ENCODE measurements around the gene CENATAC. TPM values are rescaled to one million over a fixed set of nuclear protein-coding genes. Genes with fewer than 3 reads are reported as not detected.
"Not testable (repeated sequence)": the region's sequence is repeated elsewhere in the genome, so short reads cannot be mapped to it uniquely, and the experiment has no call there.

CENATAC gene
- total RNA-seq = 10 to 100 TPM; 22.2 to 55.2 (median 30.8) TPM

GRCh38 chr11:118997627-118998387, at the start of gene CENATAC:
CENATAC (plus strand) TSS chr11:118998138; CDS start chr11:118998198, 60 bp downstream.
- TF ChIP-seq EP300 (IDR thresholded peaks at IDR 0.05) = no peak
- TF ChIP-seq POLR2AphosphoS5 (IDR thresholded peaks at IDR 0.05) = peak; percentile 94 to 95
- TF ChIP-seq POLR2A (IDR thresholded peaks at IDR 0.05; ENCODE audit: low read depth) = peak; percentile 67
- TF ChIP-seq CTCF (IDR thresholded peaks at IDR 0.05) = peak in 2 of 3 experiments; percentile 21 to 31
- Histone ChIP-seq H3K4me1 (peaks cover 13 to 41% (median 35%) of the 10 kb centered on the region in 4 donors), H3K4me3 (peak within 1 kb of the TSS; percentile 64 to 90 (median 80)), H3K9me3 (no peaks in the 10 kb centered on the region), H3K36me3 (peaks cover 15 to 37% (median 34%) of the 10 kb centered on the region in 4 donors), H3K27ac (replicated peaks in 1 of 4) (peak within 1 kb of the TSS; percentile 87 to 96 (median 88)), H3K27me3 (no peaks in the 10 kb centered on the region)
- DNase-seq (ENCODE audit: extremely low spot score) = peak; percentile 95
- intact Hi-C loops (cut with DNase I) = no loop called here
- WGBS = 0% methylated on average over 22 of the region's 54 CpGs

- no peaks in the 10 kb centered on the region for H3K36me3 ChIP-seq
- no peak for DNase-seq (ENCODE audit: extremely low spot score)
- H3K27me3 ChIP-seq = peaks cover 0 to 12% (median 0%) of the 10 kb centered on the region in 4 donors
- no peaks in the 10 kb centered on the region for H3K9me3 ChIP-seq
- no peak overlapping the region for H3K27ac ChIP-seq (replicated peaks in 1 of 4)
- WGBS = 40% methylated on average over 6 of the region's 6 CpGs
- H3K4me1 ChIP-seq = peaks cover 0 to 8% (median 7%) of the 10 kb centered on the region in 4 donors
- H3K4me3 ChIP-seq = no peak overlapping the region
- intact Hi-C loops (cut with DNase I) = no loop called here
- no peak for TF ChIP-seq POLR2AphosphoS5 (IDR thresholded peaks at IDR 0.05)
- TF ChIP-seq EP300 (IDR thresholded peaks at IDR 0.05) = no peak
- no peak for TF ChIP-seq POLR2A (IDR thresholded peaks at IDR 0.05; ENCODE audit: low read depth)
- no peak for TF ChIP-seq CTCF (IDR thresholded peaks at IDR 0.05)
Measured at GRCh38 chr11:118953265-118953664, 44.7 kb upstream of the CENATAC start.

- H3K36me3 ChIP-seq; DNase-seq (ENCODE audit: extremely low spot score); H3K4me3 ChIP-seq; H3K27ac ChIP-seq (replicated peaks in 1 of 4); intact Hi-C loops (cut with DNase I); H3K4me1 ChIP-seq; H3K9me3 ChIP-seq: not testable (repeated sequence)
- peaks cover 0 to 12% (median 0%) of the 10 kb centered on the region in 4 donors for H3K27me3 ChIP-seq
- WGBS = 64% methylated on average over 6 of the region's 6 CpGs
Measured at GRCh38 chr11:118953976-118954375, 44.0 kb upstream of the CENATAC start.

- no peaks in the 10 kb centered on the region for H3K9me3 ChIP-seq
- no peaks in the 10 kb centered on the region for H3K36me3 ChIP-seq
- H3K27me3 ChIP-seq = peaks cover 0 to 12% (median 0%) of the 10 kb centered on the region in 4 donors
- H3K4me3 ChIP-seq = no peak within 1 kb of the TSS
- TF ChIP-seq EP300 (IDR thresholded peaks at IDR 0.05) = no peak
- no peak for TF ChIP-seq POLR2A (IDR thresholded peaks at IDR 0.05; ENCODE audit: low read depth)
- TF ChIP-seq CTCF (IDR thresholded peaks at IDR 0.05) = peak; percentile 92 to 99 (median 97)
- TF ChIP-seq POLR2AphosphoS5 (IDR thresholded peaks at IDR 0.05) = peak in 1 of 2 donors; percentile 67
- DNase-seq (ENCODE audit: extremely low spot score) = peak; percentile 96
- H3K4me1 ChIP-seq = peaks cover 0 to 8% (median 7%) of the 10 kb centered on the region in 4 donors
- intact Hi-C loops (cut with DNase I) = loop anchor here (2.0 kb wide), 1 partner anchor 267 kb away; no protein-coding TSS in a partner anchor
- no peak within 1 kb of the TSS for H3K27ac ChIP-seq (replicated peaks in 1 of 4)
- 24% methylated on average over 3 of the region's 7 CpGs for WGBS
Measured at GRCh38 chr11:118956094-118956846, 41.7 kb upstream of the CENATAC start, which contains the start of gene UPK2. UPK2 (plus strand) TSS chr11:118956298; CDS start chr11:118956351, 53 bp downstream.
